Gastroesophageal sphincter (tissue), 3 donors: ENCODE data around the gene SETDB1.
A peak's percentile ranks its signal among the peaks of the same experiment; 100 is the strongest.

Experiments used
- POLR2A ChIP-seq, 2 donors: fragments of 450-650 bp; IDR thresholded peaks; one replicate each; pipeline ENCODE4 v1.6.1; 2017; ENCODE audit warnings: antibody characterized with exemption in 2 of 2, mild to moderate bottlenecking in 2 of 2, moderate library complexity in 1 of 2
- POLR2AphosphoS5 ChIP-seq: sonication (generic); formaldehyde crosslinking; IDR thresholded peaks from one replicate; pipeline ENCODE4 v1.6.1; 2017; ENCODE audit warnings: antibody characterized with exemption
- TF ChIP-seq, protein P1 (sequence below), 4 experiments: fragments of 200-600 bp in 2 of 4; fragments of 450-650 bp in 2 of 4; sonication (generic) in 1 of 4; IDR thresholded peaks; one replicate each; pipeline ENCODE4 v1.5.1; 2017 to 2019; ENCODE audit warnings: antibody characterized with exemption in 4 of 4, mild to moderate bottlenecking in 2 of 4, moderate library complexity in 2 of 4

DNA sequence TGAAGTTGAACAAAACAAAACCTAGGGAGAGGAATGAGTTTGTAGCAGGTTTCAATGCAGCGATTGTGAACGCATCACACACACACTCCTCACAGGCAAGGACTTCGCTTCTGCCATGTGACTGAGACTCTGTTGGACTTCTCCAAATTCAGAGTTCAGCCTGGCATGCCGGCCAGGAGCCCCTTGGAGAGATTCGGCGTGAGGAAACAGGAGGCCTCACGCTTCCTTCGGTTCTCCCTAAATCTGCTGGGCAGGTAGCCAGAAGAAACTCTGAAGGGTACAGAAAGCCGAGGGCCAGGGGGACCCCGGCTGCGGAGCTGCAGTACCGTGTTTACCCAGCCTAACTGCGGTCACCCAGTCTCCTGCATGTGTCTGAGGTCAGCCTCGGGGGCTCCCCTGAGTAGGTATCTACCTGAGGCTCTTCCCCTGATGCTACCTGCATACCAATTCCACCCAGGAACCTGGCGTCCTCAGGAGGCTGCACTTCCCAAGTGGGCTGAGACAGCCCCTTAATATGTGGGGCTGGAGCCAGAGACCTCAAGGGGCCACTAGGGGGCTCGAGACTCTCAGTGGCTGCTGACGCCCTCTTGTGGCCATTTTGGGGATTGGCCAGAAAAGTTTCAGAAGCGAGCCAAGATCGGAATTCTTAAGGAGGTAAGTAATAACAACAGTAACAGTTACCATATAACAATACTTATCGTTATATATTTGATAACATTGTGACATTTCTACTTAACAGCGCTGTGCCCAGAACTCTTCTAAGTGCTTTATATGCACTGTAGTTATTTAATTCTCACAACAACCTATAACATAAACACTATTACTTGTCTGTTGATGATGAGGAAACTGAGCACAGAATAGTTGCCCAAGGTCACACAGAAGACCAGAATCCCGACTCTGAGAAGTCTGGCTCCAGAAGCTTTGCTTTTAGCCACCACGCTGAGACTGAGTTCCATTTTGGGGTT, 53.2 kb downstream of the SETDB1 start:
- TF ChIP-seq, protein P1, sequence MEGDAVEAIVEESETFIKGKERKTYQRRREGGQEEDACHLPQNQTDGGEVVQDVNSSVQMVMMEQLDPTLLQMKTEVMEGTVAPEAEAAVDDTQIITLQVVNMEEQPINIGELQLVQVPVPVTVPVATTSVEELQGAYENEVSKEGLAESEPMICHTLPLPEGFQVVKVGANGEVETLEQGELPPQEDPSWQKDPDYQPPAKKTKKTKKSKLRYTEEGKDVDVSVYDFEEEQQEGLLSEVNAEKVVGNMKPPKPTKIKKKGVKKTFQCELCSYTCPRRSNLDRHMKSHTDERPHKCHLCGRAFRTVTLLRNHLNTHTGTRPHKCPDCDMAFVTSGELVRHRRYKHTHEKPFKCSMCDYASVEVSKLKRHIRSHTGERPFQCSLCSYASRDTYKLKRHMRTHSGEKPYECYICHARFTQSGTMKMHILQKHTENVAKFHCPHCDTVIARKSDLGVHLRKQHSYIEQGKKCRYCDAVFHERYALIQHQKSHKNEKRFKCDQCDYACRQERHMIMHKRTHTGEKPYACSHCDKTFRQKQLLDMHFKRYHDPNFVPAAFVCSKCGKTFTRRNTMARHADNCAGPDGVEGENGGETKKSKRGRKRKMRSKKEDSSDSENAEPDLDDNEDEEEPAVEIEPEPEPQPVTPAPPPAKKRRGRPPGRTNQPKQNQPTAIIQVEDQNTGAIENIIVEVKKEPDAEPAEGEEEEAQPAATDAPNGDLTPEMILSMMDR (IDR thresholded peaks at IDR 0.05): peak in 3 of 4 experiments; percentile 96 to 98 (median 98)
- TF ChIP-seq POLR2AphosphoS5 (peak; percentile 64), POLR2A (IDR thresholded peaks at IDR 0.05) (no peak)
